GM19468 (cell line): ENCODE data around the gene SCD.

Source experiments
- ATAC-seq: cut with Tn5 transposase; IDR thresholded peaks from one replicate; pipeline ENCODE4 v1.9.1; 2021; ENCODE audit warnings: mild to moderate bottlenecking, moderate library complexity, moderate number of reproducible peaks; ENCODE audit not compliant: unreplicated experiment; ENCODE audit errors: extremely low read depth

The SCD gene

GRCh38 chr10:100339236-100339635 is 7.8 kb upstream of the SCD start:
- ATAC-seq: no peak

- no peak for ATAC-seq
Observed at GRCh38 chr10:100340948-100341847, 5.8 kb upstream of the SCD start.

GRCh38 chr10:100341953-100342626 is 4.9 kb upstream of the SCD start:
- no peak for ATAC-seq

- ATAC-seq: no peak
Observed at GRCh38 chr10:100342627-100342972, 4.4 kb upstream of the SCD start.

- no peak for ATAC-seq
Observed at GRCh38 chr10:100344241-100344788, 2.7 kb upstream of the SCD start.

GRCh38 chr10:100345570-100346330 is 1.3 kb upstream of the SCD start:
- ATAC-seq: no peak

GRCh38 chr10:100346351-100346764 is 675 bp upstream of the SCD start:
- ATAC-seq: peak; percentile 36

GRCh38 chr10:100347568-100348195 is 649 bp downstream of the SCD start:
- ATAC-seq: no peak

GRCh38 chr10:100348389-100348927 is 1.4 kb downstream of the SCD start:
- no peak for ATAC-seq

- no peak for ATAC-seq
Observed at GRCh38 chr10:100349087-100349486, 2.1 kb downstream of the SCD start.

GRCh38 chr10:100349672-100350071 is 2.6 kb downstream of the SCD start:
- no peak for ATAC-seq

- no peak for ATAC-seq
Observed at GRCh38 chr10:100350914-100351485, 4.0 kb downstream of the SCD start.

GRCh38 chr10:100353770-100354485 is 6.9 kb downstream of the SCD start:
- no peak for ATAC-seq

GRCh38 chr10:100355086-100355485 is 8.1 kb downstream of the SCD start:
- no peak for ATAC-seq

GRCh38 chr10:100356067-100357017 is 9.3 kb downstream of the SCD start:
- no peak for ATAC-seq

- no peak for ATAC-seq
Observed at GRCh38 chr10:100357059-100357858, 10.2 kb downstream of the SCD start.

GRCh38 chr10:100359030-100359432 is 12.0 kb downstream of the SCD start:
- no peak for ATAC-seq
